ENCODE data around the gene MAPK14. TPM values are rescaled to one million over a fixed set of nuclear protein-coding genes. Genes with fewer than 3 reads are reported as not detected.

MAPK14 gene
- total and polyA plus RNA-seq, 9 of the 15 experiments (the other 6 are each of a cell fraction or from before 2014, with no cell fraction given): 8.8 to 62.7 (median 35.5) TPM

GRCh38 chr6:36034441-36034840 is 6.8 kb downstream of the MAPK14 start:
- Histone ChIP-seq H3K27ac (ENCODE audit: extremely low read depth, low read depth, low read length) (no peak overlapping the region), H3K79me2 (ENCODE audit: control insufficient read depth, insufficient read depth, low read length) (peaks cover 92% of the 10 kb centered on the region), H2AFZ (ENCODE audit: low read depth, low read length) (no peak overlapping the region), H3K9ac (ENCODE audit: insufficient read depth in 1 of 2, low read depth in 2 of 2, low read length in 2 of 2) (no peak overlapping the region), H4K20me1 (replicated peaks; ENCODE audit: control insufficient read depth, insufficient read depth, low read length) (peaks cover 20% of the 10 kb centered on the region), H3K9me1 (ENCODE audit: control insufficient read depth, insufficient read depth, low read length) (no peaks in the 10 kb centered on the region), H3K4me1 (replicated peaks in 1 of 2; ENCODE audit: control insufficient read depth in 2 of 2, insufficient read depth in 2 of 2, low read length in 2 of 2) (peaks cover 8 to 19% of the 10 kb centered on the region in 2 experiments; a peak in 4 of 5 replicates), H3K27me3 (ENCODE audit: control insufficient read depth in 2 of 2, insufficient read depth in 2 of 2, low read length in 2 of 2) (no peaks in the 10 kb centered on the region), H3K4me2 (ENCODE audit: insufficient read depth, low read length) (no peak overlapping the region), H3K4me3 (no peak overlapping the region), H3K9me3 (replicated peaks; ENCODE audit: control insufficient read depth, insufficient read depth, low read depth, low read length) (no peaks in the 10 kb centered on the region), H3K36me3 (ENCODE audit: control insufficient read depth, insufficient read depth, low read length) (no peaks in the 10 kb centered on the region; the same call in 2 of the 3 replicates)
- DNase-seq (ENCODE audit: extremely low read depth in 1 of 4, low spot score in 3 of 4): no peak
- WGBS (ENCODE audit: insufficient coverage, low coverage, missing lambda C conversion rate): 74% methylated on average over 3 of the region's 3 CpGs
- POLR2A ChIA-PET: interaction anchor here (2.1 kb wide), 1 partner anchor 8 kb away, joined by 9 read pairs; no protein-coding TSS in a partner anchor
- in situ Hi-C loops (cut with MboI) (no loop called here), intact Hi-C loops (cut with micrococcal nuclease) (no loop called here)
- TF ChIP-seq ZKSCAN1 (IDR thresholded peaks at IDR 0.05; ENCODE audit: low read depth, low read length): no peak
- CTCF ChIA-PET (ENCODE audit: low intra/inter-chr PET ratio): no interaction called here
- no peak for FAIRE-seq
- no peak for ATAC-seq
- BruUV-seq (replicated peaks): no TSS peak

GRCh38 chr6:36035225-36035624 is 7.6 kb downstream of the MAPK14 start:
- H3K4me3 ChIP-seq: no peak overlapping the region
- CTCF ChIA-PET (ENCODE audit: low intra/inter-chr PET ratio): interaction anchor here (0.7 kb wide), 1 partner anchor 504 kb away, joined by 5 read pairs; no protein-coding TSS in a partner anchor
- no peak for DNase-seq (ENCODE audit: extremely low read depth in 1 of 4, low spot score in 3 of 4)
- H3K9ac ChIP-seq (ENCODE audit: insufficient read depth in 1 of 2, low read depth in 2 of 2, low read length in 2 of 2): no peak overlapping the region
- H3K79me2 ChIP-seq (ENCODE audit: control insufficient read depth, insufficient read depth, low read length): peaks cover 90% of the 10 kb centered on the region
- in situ Hi-C loops (cut with MboI): no loop called here
- 82% methylated on average over 4 of the region's 4 CpGs for WGBS (ENCODE audit: insufficient coverage, low coverage, missing lambda C conversion rate)
- intact Hi-C loops (cut with micrococcal nuclease): no loop called here
- H2AFZ ChIP-seq (ENCODE audit: low read depth, low read length): no peak overlapping the region
- no peaks in the 10 kb centered on the region; the same call in 2 of the 3 replicates for H3K36me3 ChIP-seq (ENCODE audit: control insufficient read depth, insufficient read depth, low read length)
- peaks cover 7 to 16% of the 10 kb centered on the region in 2 experiments; a peak in 4 of 5 replicates for H3K4me1 ChIP-seq (replicated peaks in 1 of 2; ENCODE audit: control insufficient read depth in 2 of 2, insufficient read depth in 2 of 2, low read length in 2 of 2)
- no peaks in the 10 kb centered on the region for H3K9me1 ChIP-seq (ENCODE audit: control insufficient read depth, insufficient read depth, low read length)
- peaks cover 18% of the 10 kb centered on the region for H4K20me1 ChIP-seq (replicated peaks; ENCODE audit: control insufficient read depth, insufficient read depth, low read length)
- no peak for FAIRE-seq
- no peak for ATAC-seq
- H3K9me3 ChIP-seq (replicated peaks; ENCODE audit: control insufficient read depth, insufficient read depth, low read depth, low read length): no peaks in the 10 kb centered on the region
- H3K27me3 ChIP-seq (ENCODE audit: control insufficient read depth in 2 of 2, insufficient read depth in 2 of 2, low read length in 2 of 2): no peaks in the 10 kb centered on the region
- no TSS peak for BruUV-seq (replicated peaks)
- H3K27ac ChIP-seq (ENCODE audit: extremely low read depth, low read depth, low read length): no peak overlapping the region
- POLR2A ChIA-PET: interaction anchor here (0.8 to 0.9 kb wide), 2 partner anchors 9 to 183 kb away, joined by 3 read pairs; no protein-coding TSS in a partner anchor
- no peak overlapping the region for H3K4me2 ChIP-seq (ENCODE audit: insufficient read depth, low read length)
- TF ChIP-seq ELK1 (CRISPR knock-in tag; IDR thresholded peaks at IDR 0.05) (no peak), ASH1L (IDR thresholded peaks at IDR 0.05; ENCODE audit: borderline replicate concordance, low read depth, partially characterized antibody) (no peak), POLR2B (IDR thresholded peaks at IDR 0.05; ENCODE audit: low read depth, partially characterized antibody) (no peak), TAF9B (IDR thresholded peaks at IDR 0.05; ENCODE audit: partially characterized antibody) (no peak), CTCFL (IDR thresholded peaks at IDR 0.05; ENCODE audit: borderline replicate concordance, insufficient read depth, low read depth, low read length, poor library complexity, severe bottlenecking) (no peak), ZZZ3 (IDR thresholded peaks at IDR 0.05) (no peak), ZNF277 (CRISPR knock-in tag; IDR thresholded peaks at IDR 0.05; ENCODE audit: borderline replicate concordance) (no peak), EGR1 (conservative IDR thresholded peaks at IDR 0.05) (no peak), THAP7 (CRISPR knock-in tag; IDR thresholded peaks at IDR 0.05) (no peak)
